Caco-2 (cell line): Measurements from ENCODE around the gene KLHL24. TPM values are rescaled to one million over a fixed set of nuclear protein-coding genes. Genes with fewer than 3 reads are reported as not detected.

ENCODE experiments used
- Bru-seq: library from RNA; stranded (reverse); fragments of 400-500 nt; gene quantifications from one replicate; lab custom pipeline; 2021; lab: Mats Ljungman, UMichigan
- BruChase-seq, 2 experiments: library from RNA; stranded (reverse); fragments of 400-500 nt; gene quantifications; one replicate each; lab custom pipeline; 2021; lab: Mats Ljungman, UMichigan
- BruUV-seq: library from RNA; stranded (reverse); fragments of 400-500 nt; replicated peaks from 2 replicates; lab custom pipeline; 2021; lab: Mats Ljungman, UMichigan
- CTCF ChIA-PET: fragments of 300-600 bp; sonication (Branson Sonifier 250); formaldehyde crosslinking; loops from one replicate; lab custom pipeline; 2022; ENCODE audit warnings: antibody characterized with exemption; lab: Charles Lee
- POLR2A ChIA-PET: fragments of 300-600 bp; sonication (Branson Sonifier 250); formaldehyde crosslinking; loops from one replicate; lab custom pipeline; 2022; ENCODE audit warnings: antibody characterized with exemption; lab: Charles Lee
- DNase-seq, 2 experiments: peaks; one replicate each; pipeline versions ENCODE4 v3.0.0 to v3.0.0-alpha.2; 2020 to 2022
- H3K27me3 ChIP-seq: replicated peaks from 2 replicates; pipeline ENCODE4 v1.6.0; 2011; ENCODE audit warnings: low read length; ENCODE audit not compliant: control insufficient read depth, insufficient read depth
- H3K36me3 ChIP-seq: 2 replicates; pipeline ENCODE4 v1.5.1; 2011; ENCODE audit warnings: low read length; ENCODE audit not compliant: control insufficient read depth, insufficient read depth
- H3K4me1 ChIP-seq: fragments of 250-450 bp; sonication (Bioruptor Pico); 2 replicates; pipeline ENCODE4 v1.5.1; 2020; ENCODE audit warnings: mild to moderate bottlenecking
- H3K4me3 ChIP-seq: 2 replicates; pipeline ENCODE4 v1.5.1; 2011; ENCODE audit warnings: low read depth, mild to moderate bottlenecking, control low read depth, low read length
- H3K9me3 ChIP-seq: fragments of 250-450 bp; sonication (Bioruptor Pico); 2 replicates; pipeline ENCODE4 v1.5.1; 2020; ENCODE audit warnings: mild to moderate bottlenecking, moderate library complexity
- H3K27ac Mint-ChIP-seq: one replicate; pipeline ENCODE4 v1.8.0; 2022; ENCODE audit warnings: mixed read lengths; ENCODE audit not compliant: unreplicated experiment
- H3K27me3 Mint-ChIP-seq: one replicate; pipeline ENCODE4 v1.8.0; 2022; ENCODE audit warnings: mixed read lengths; ENCODE audit not compliant: insufficient read depth, unreplicated experiment
- H3K36me3 Mint-ChIP-seq: one replicate; pipeline ENCODE4 v1.8.0; 2022; ENCODE audit warnings: mild to moderate bottlenecking, mixed read lengths; ENCODE audit not compliant: insufficient read depth, unreplicated experiment
- H3K4me1 Mint-ChIP-seq: one replicate; pipeline ENCODE4 v1.8.0; 2022; ENCODE audit warnings: low read depth, mixed read lengths; ENCODE audit not compliant: unreplicated experiment
- H3K4me3 Mint-ChIP-seq: one replicate; pipeline ENCODE4 v1.8.0; 2022; ENCODE audit warnings: mild to moderate bottlenecking, moderate library complexity, mixed read lengths; ENCODE audit not compliant: unreplicated experiment
- H3K9me3 Mint-ChIP-seq: one replicate; pipeline ENCODE4 v1.8.0; 2022; ENCODE audit warnings: mixed read lengths; ENCODE audit not compliant: unreplicated experiment
- CTCF ChIP-seq, 2 experiments: fragments of 200-600 bp in 1 of 2; IDR thresholded peaks; 1 replicate in 1 of 2; 2 replicates in 1 of 2; pipeline versions ENCODE4 v1.5.1 to v1.8.0; 2011 to 2022; ENCODE audit warnings: antibody characterized with exemption in 1 of 2, control low read depth in 1 of 2, inconsistent platforms in 1 of 2, low read depth in 1 of 2, low read length in 1 of 2, mild to moderate bottlenecking in 1 of 2, moderate library complexity in 1 of 2; ENCODE audit not compliant: insufficient read depth in 1 of 2, severe bottlenecking in 1 of 2, unreplicated experiment in 1 of 2
- intact Hi-C: fragments of 100-400 bp; cut with micrococcal nuclease; formaldehyde crosslinking; loops from one replicate; pipeline ENCODE4 v1.10.0; 2022; ENCODE audit not compliant: unreplicated experiment
- long read RNA-seq: library from polyadenylated mRNA; stranded (forward); transcript quantifications from one replicate; pipeline ENCODE4 v2.0.0, GENCODE V29; 2022
- total RNA-seq: library from RNA; stranded (reverse); gene quantifications from 2 replicates; pipeline ENCODE4 v1.2.3, GENCODE V29; 2022

KLHL24 gene
- total RNA-seq = 16.8 and 17.6 TPM in 2 replicates
- Bru-seq, nascent RNA = percentile 66 among the genes with signal in this experiment
- BruChase-seq, experiment 1, labeled RNA remaining after a 2-hour chase = percentile 66 among the genes with signal in this experiment
- percentile 55 among the genes with signal in this experiment for BruChase-seq, experiment 2, labeled RNA remaining after a 6-hour chase
- long read RNA-seq, partial matches to known transcripts = 1 of 12 reads
- long read RNA-seq, other reads (novel, unspliced or antisense) = 10 of 12 reads

- Histone ChIP-seq H3K9me3 (no peaks in the 10 kb centered on the region), H3K4me3 (peak within 1 kb of the TSS; percentile 100), H3K4me1 (no peaks in the 10 kb centered on the region), H3K27me3 (no peaks in the 10 kb centered on the region), H3K36me3 (no peaks in the 10 kb centered on the region)
- peak within 1 kb of the TSS; percentile 84 for H3K27ac Mint-ChIP-seq
- peak within 1 kb of the TSS; percentile 82 for H3K4me3 Mint-ChIP-seq
- no TSS peak for BruUV-seq
- H3K36me3 Mint-ChIP-seq = peaks cover 19% of the 10 kb centered on the region
- no peak for TF ChIP-seq CTCF (IDR thresholded peaks at IDR 0.05; ENCODE audit: insufficient read depth in 1 of 2, low read depth in 1 of 2, low read length in 1 of 2, severe bottlenecking in 1 of 2, unreplicated experiment in 1 of 2)
- H3K9me3 Mint-ChIP-seq = no peaks in the 10 kb centered on the region
- ChIA-PET POLR2A (interaction anchor here (1.9 kb wide), 1 partner anchor 62 kb away, joined by 9 read pairs; the partner anchor contains the start of gene YEATS2), CTCF (interaction anchor here (0.8 to 1.5 kb wide), 3 partner anchors 62 to 132 kb away, joined by 3 to 5 read pairs (median 4); partner anchors contain the start of gene YEATS2)
- H3K27me3 Mint-ChIP-seq = no peaks in the 10 kb centered on the region
- H3K4me1 Mint-ChIP-seq = no peaks in the 10 kb centered on the region
- DNase-seq = peak; percentile 92 to 93
- intact Hi-C loops = loop anchor here (2.0 to 5.0 kb wide), 4 partner anchors 63 to 168 kb away; no protein-coding TSS in a partner anchor
Measured at GRCh38 chr3:183635431-183636220, at the start of gene KLHL24. KLHL24 (plus strand) TSS chr3:183635623; CDS start chr3:183650357, 14,734 bp downstream.

GRCh38 chr3:183586477-183586876 lies 48.9 kb upstream of the KLHL24 start:
- intact Hi-C loops = no loop called here
- no TSS peak for BruUV-seq
- Mint-ChIP-seq H3K9me3 (no peaks in the 10 kb centered on the region), H3K27ac (no peak overlapping the region), H3K36me3 (no peaks in the 10 kb centered on the region), H3K4me1 (peaks cover 18% of the 10 kb centered on the region), H3K4me3 (no peak overlapping the region), H3K27me3 (no peaks in the 10 kb centered on the region)
- H3K9me3 ChIP-seq = no peaks in the 10 kb centered on the region
- DNase-seq = no peak
- CTCF ChIA-PET = no interaction called here
- no peaks in the 10 kb centered on the region for H3K27me3 ChIP-seq
- no peak for TF ChIP-seq CTCF (IDR thresholded peaks at IDR 0.05; ENCODE audit: insufficient read depth in 1 of 2, low read depth in 1 of 2, low read length in 1 of 2, severe bottlenecking in 1 of 2, unreplicated experiment in 1 of 2)
- H3K4me3 ChIP-seq = no peak overlapping the region
- POLR2A ChIA-PET = no interaction called here
- peaks cover 20% of the 10 kb centered on the region for H3K4me1 ChIP-seq
- no peaks in the 10 kb centered on the region for H3K36me3 ChIP-seq

GRCh38 chr3:183587336-183587735 lies 48.1 kb upstream of the KLHL24 start:
- BruUV-seq = no TSS peak
- no peaks in the 10 kb centered on the region for H3K9me3 Mint-ChIP-seq
- H3K4me1 ChIP-seq = peaks cover 20% of the 10 kb centered on the region
- TF ChIP-seq CTCF (IDR thresholded peaks at IDR 0.05; ENCODE audit: insufficient read depth in 1 of 2, low read depth in 1 of 2, low read length in 1 of 2, severe bottlenecking in 1 of 2, unreplicated experiment in 1 of 2) = no peak
- H3K4me1 Mint-ChIP-seq = peaks cover 16% of the 10 kb centered on the region
- no peak overlapping the region for H3K4me3 ChIP-seq
- H3K4me3 Mint-ChIP-seq = no peak overlapping the region
- intact Hi-C loops = no loop called here
- DNase-seq = no peak
- POLR2A ChIA-PET = no interaction called here
- H3K36me3 ChIP-seq = no peaks in the 10 kb centered on the region
- CTCF ChIA-PET = no interaction called here
- no peaks in the 10 kb centered on the region for H3K27me3 ChIP-seq
- H3K27ac Mint-ChIP-seq = no peak overlapping the region
- no peaks in the 10 kb centered on the region for H3K9me3 ChIP-seq
- H3K27me3 Mint-ChIP-seq = no peaks in the 10 kb centered on the region
- H3K36me3 Mint-ChIP-seq = no peaks in the 10 kb centered on the region
